Measurements from ENCODE around the gene PARS2. TPM values are rescaled to one million over a fixed set of nuclear protein-coding genes. Genes with fewer than 3 reads are reported as not detected.
A peak's percentile ranks its signal among the peaks of the same experiment; 100 is the strongest.

PARS2 gene
- total RNA-seq, 6 donors from 2014 or later, result 1.0 to 4.8 (median 3.9) TPM

- DNase-seq (no peak), ATAC-seq (ENCODE audit: low FRiP score in 2 of 2) (peak in 1 of 2 donors; percentile 33)
- Histone ChIP-seq H3K36me3 (peaks cover 0 to 40% (median 12%) of the 10 kb centered on the region in 4 donors), H3K4me3 (peak overlapping the region; percentile 67 to 97 (median 76)), H3K27me3 (no peaks in the 10 kb centered on the region), H3K9me3 (no peaks in the 10 kb centered on the region), H3K27ac (peak overlapping the region; percentile 74 to 85 (median 78)), H3K4me1 (peaks cover 11 to 21% (median 16%) of the 10 kb centered on the region in 4 donors)
- WGBS, 2 donors, result 40 to 42% methylated on average over 8 of the region's 8 CpGs
- TF ChIP-seq CTCF (IDR thresholded peaks at IDR 0.05) (no peak), EP300 (IDR thresholded peaks at IDR 0.05) (no peak), POLR2A (IDR thresholded peaks at IDR 0.05) (no peak), POLR2AphosphoS5 (IDR thresholded peaks at IDR 0.05) (no peak)
These were observed 47.9 kb downstream of the PARS2 start for GRCh38 chr1:54716299-54717047.

GRCh38 chr1:54715493-54716298 lies 48.6 kb downstream of the PARS2 start, which contains the start of gene TTC4:
TSS of gene TTC4 (plus strand) at chr1:54715861. CDS start at chr1:54715909, 48 bp downstream.
- peaks cover 0 to 32% (median 8%) of the 10 kb centered on the region in 4 donors for H3K36me3 ChIP-seq
- no peaks in the 10 kb centered on the region for H3K9me3 ChIP-seq
- WGBS, 2 donors, result 0 to 1% methylated on average over 17 to 49 of the region's 51 CpGs
- DNase-seq, result peak; percentile 87 to 97
- peaks cover 11 to 21% (median 16%) of the 10 kb centered on the region in 4 donors for H3K4me1 ChIP-seq
- ATAC-seq (ENCODE audit: low FRiP score in 2 of 2), result peak; percentile 97 to 99
- H3K27ac ChIP-seq, result peak within 1 kb of the TSS; percentile 74 to 85 (median 78)
- H3K27me3 ChIP-seq, result no peaks in the 10 kb centered on the region
- peak; percentile 58 to 73 for TF ChIP-seq POLR2AphosphoS5 (IDR thresholded peaks at IDR 0.05)
- peak in 1 of 6 experiments; percentile 30 for TF ChIP-seq CTCF (IDR thresholded peaks at IDR 0.05)
- peak; percentile 9 to 73 (median 45) for TF ChIP-seq POLR2A (IDR thresholded peaks at IDR 0.05)
- no peak for TF ChIP-seq EP300 (IDR thresholded peaks at IDR 0.05)
- H3K4me3 ChIP-seq, result peak within 1 kb of the TSS; percentile 67 to 97 (median 76)

GRCh38 chr1:54714881-54715492 lies 49.3 kb downstream of the PARS2 start:
- TF ChIP-seq EP300 (IDR thresholded peaks at IDR 0.05) (no peak), POLR2A (IDR thresholded peaks at IDR 0.05) (no peak), CTCF (IDR thresholded peaks at IDR 0.05) (no peak), POLR2AphosphoS5 (IDR thresholded peaks at IDR 0.05) (no peak)
- peaks cover 11 to 21% (median 16%) of the 10 kb centered on the region in 4 donors for H3K4me1 ChIP-seq
- DNase-seq (no peak), ATAC-seq (ENCODE audit: low FRiP score in 2 of 2) (no peak)
- H3K4me3 ChIP-seq, result peak overlapping the region in 3 of 4 donors; percentile 67 to 97 (median 71)
- 92 to 94% methylated on average over 4 to 7 of the region's 7 CpGs for WGBS, 2 donors
- H3K36me3 ChIP-seq, result peaks cover 0 to 27% (median 7%) of the 10 kb centered on the region in 4 donors
- H3K27ac ChIP-seq, result peak overlapping the region; percentile 74 to 85 (median 78)
- H3K9me3 ChIP-seq, result no peaks in the 10 kb centered on the region
- no peaks in the 10 kb centered on the region for H3K27me3 ChIP-seq

GRCh38 chr1:54711536-54711935 lies 52.8 kb downstream of the PARS2 start:
- Histone ChIP-seq H3K4me1 (peaks cover 4 to 13% (median 10%) of the 10 kb centered on the region in 4 donors), H3K36me3 (no peaks in the 10 kb centered on the region), H3K27me3 (no peaks in the 10 kb centered on the region), H3K27ac (no peak overlapping the region), H3K9me3 (no peaks in the 10 kb centered on the region), H3K4me3 (no peak overlapping the region)
- ATAC-seq (ENCODE audit: low FRiP score in 2 of 2), result no peak
- 91 to 97% methylated on average over 10 of the region's 10 CpGs for WGBS, 2 donors
- no peak for DNase-seq
- TF ChIP-seq CTCF (IDR thresholded peaks at IDR 0.05) (no peak), EP300 (IDR thresholded peaks at IDR 0.05) (no peak), POLR2AphosphoS5 (IDR thresholded peaks at IDR 0.05) (no peak), POLR2A (IDR thresholded peaks at IDR 0.05) (no peak)

Measured in upper lobe of left lung (tissue), 6 donors.